H1 (cell line): Measurements from ENCODE around the gene SNX3.

ENCODE experiments used
- CTCF ChIP-seq, 3 experiments: IDR thresholded peaks; 1 replicate in 2 of 3; 2 replicates in 1 of 3; pipeline versions ENCODE4 v1.5.1 to v1.6.1; 2011; ENCODE audit warnings: low read length in 3 of 3, mild to moderate bottlenecking in 3 of 3, inconsistent platforms in 2 of 3, low read depth in 1 of 3, moderate library complexity in 1 of 3; ENCODE audit not compliant: insufficient read depth in 1 of 3; ENCODE audit errors: control extremely low read depth in 1 of 3
- JUND ChIP-seq: IDR thresholded peaks from 2 replicates; pipeline ENCODE4 v1.6.1; 2011; ENCODE audit warnings: mild to moderate bottlenecking, improper control_type of control experiment, low read length
- POLR2A ChIP-seq, 2 experiments: IDR thresholded peaks; 1 replicate in 1 of 2; 2 replicates in 1 of 2; pipeline ENCODE4 v1.6.1; 2011; ENCODE audit warnings: low read depth in 2 of 2, low read length in 2 of 2, mild to moderate bottlenecking in 2 of 2; ENCODE audit errors: control extremely low read depth in 1 of 2
- POLR2AphosphoS5 ChIP-seq: IDR thresholded peaks from 2 replicates; pipeline ENCODE4 v1.6.1; 2011; ENCODE audit warnings: low read depth, low read length
- RAD21 ChIP-seq, 2 experiments: IDR thresholded peaks in 1 of 2; conservative IDR thresholded peaks in 1 of 2; 2 replicates each; pipeline ENCODE4 v1.6.1; 2011; ENCODE audit warnings: low read depth in 2 of 2, low read length in 2 of 2, improper control_type of control experiment in 1 of 2, inconsistent platforms in 1 of 2, mild to moderate bottlenecking in 1 of 2, moderate library complexity in 1 of 2
- SIN3A ChIP-seq, 2 experiments: IDR thresholded peaks in 1 of 2; conservative IDR thresholded peaks in 1 of 2; 2 replicates each; pipeline ENCODE4 v1.6.1; 2011 to 2012; ENCODE audit warnings: low read length in 2 of 2, improper control_type of control experiment in 1 of 2, low read depth in 1 of 2, mild to moderate bottlenecking in 1 of 2
- SP1 ChIP-seq: IDR thresholded peaks from 2 replicates; pipeline ENCODE4 v1.6.1; 2011; ENCODE audit warnings: low read depth, low read length
- SP2 ChIP-seq: IDR thresholded peaks from 2 replicates; pipeline ENCODE4 v1.6.1; 2012; ENCODE audit warnings: mild to moderate bottlenecking, low read length, inconsistent platforms

- TF ChIP-seq POLR2AphosphoS5 (no peak), SP2 (no peak), POLR2A (IDR thresholded peaks at IDR 0.05; ENCODE audit: control extremely low read depth in 1 of 2, low read depth in 2 of 2, low read length in 2 of 2) (no peak), RAD21 (IDR thresholded peaks at IDR 0.05 in 1 of 2, conservative IDR thresholded peaks at IDR 0.05 in 1 of 2; ENCODE audit: low read depth in 2 of 2, low read length in 2 of 2) (no peak), CTCF (IDR thresholded peaks at IDR 0.05; ENCODE audit: control extremely low read depth in 1 of 3, insufficient read depth in 1 of 3, low read depth in 1 of 3, low read length in 3 of 3) (no peak), JUND (no peak), SIN3A (conservative IDR thresholded peaks at IDR 0.05 in 1 of 2, IDR thresholded peaks at IDR 0.05 in 1 of 2; ENCODE audit: low read depth in 1 of 2, low read length in 2 of 2) (no peak), SP1 (no peak)
Observed at GRCh38 chr6:108186226-108186625, 74.6 kb downstream of the SNX3 start.
